NCI-H1105 treated with DMSO at 0.1 percent for 48 hours (cell line): ENCODE data around the gene SLC48A1.

Experiments
- DNase-seq: peaks from one replicate; lab custom pipeline; 2025; lab: John Stamatoyannopoulos, UW

SLC48A1 gene

DNA sequence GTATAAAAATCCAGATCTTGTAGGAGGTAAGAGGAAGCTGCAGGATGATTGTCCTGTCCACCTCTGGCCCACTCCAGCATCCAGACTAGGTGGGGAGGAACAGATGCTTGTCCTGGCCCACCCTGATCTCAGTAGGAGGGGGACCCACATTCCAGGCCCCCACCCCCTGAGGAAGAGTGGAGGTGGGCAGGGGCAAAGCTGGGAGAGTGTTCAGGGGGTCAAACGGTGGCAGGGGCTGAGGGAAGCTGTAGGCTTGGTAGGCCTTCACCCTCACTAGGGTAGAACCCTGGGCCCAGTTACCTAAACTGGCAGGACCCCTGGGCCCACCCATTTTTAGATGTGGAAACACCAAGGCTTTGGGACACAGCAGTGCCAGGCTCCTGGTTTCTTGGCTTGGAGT lies 4.1 kb downstream of the SLC48A1 start:
- DNase-seq: no peak

DNA sequence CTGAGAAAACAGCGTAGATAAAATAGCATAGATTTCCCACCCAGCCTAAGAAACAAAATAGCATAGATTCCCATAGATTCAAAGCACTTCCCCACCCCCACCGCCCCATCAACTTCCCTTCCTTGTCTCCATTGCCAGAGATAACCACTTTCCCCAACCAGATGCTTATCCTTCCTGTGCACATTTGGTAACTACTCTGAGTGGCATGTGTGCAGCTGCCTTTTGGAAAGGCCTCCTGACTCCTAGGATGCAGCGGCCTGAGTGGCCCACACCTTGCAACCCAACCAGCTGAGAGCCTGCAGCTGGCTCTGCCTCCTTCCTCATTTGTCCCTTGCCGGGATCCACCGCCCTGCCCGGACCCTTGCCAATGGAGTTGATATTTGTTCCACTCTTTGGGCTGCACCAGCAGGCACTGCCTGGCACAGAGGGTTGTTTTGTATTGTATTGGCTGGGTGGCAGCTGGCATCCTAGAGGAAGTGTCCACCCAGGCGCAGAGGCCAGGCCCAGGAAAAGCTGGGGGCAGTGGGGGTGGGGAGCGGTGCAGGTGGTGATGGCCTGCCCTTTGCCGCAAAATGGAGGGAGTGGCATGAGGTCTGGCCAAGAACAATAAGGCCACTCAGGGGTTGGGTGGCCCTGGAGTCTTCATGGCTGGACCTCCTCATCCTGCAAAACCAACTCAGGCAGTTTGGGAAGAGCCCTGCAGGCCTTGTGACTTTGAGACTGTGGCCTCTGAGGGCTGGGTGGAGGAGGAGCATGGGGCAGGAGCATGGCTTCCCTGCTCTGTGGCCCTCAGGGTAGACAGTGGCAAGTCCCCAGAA lies 4.9 kb downstream of the SLC48A1 start:
- DNase-seq: no peak

DNA sequence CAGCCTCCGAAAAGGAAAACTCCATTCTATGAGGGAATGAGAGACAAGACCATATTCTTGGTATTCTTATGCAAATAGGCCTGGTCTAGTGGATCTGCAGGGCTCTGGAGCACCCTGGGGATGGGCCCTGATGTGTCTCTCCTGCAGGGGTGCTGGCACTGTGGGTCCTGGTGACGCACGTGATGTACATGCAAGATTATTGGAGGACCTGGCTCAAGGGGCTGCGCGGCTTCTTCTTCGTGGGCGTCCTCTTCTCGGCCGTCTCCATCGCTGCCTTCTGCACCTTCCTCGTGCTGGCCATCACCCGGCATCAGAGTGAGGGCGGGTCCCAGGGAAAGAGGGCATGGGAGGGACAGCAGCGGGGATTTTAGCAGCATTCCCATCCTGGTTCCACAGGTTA lies 5.8 kb downstream of the SLC48A1 start:
- DNase-seq: no peak

DNA sequence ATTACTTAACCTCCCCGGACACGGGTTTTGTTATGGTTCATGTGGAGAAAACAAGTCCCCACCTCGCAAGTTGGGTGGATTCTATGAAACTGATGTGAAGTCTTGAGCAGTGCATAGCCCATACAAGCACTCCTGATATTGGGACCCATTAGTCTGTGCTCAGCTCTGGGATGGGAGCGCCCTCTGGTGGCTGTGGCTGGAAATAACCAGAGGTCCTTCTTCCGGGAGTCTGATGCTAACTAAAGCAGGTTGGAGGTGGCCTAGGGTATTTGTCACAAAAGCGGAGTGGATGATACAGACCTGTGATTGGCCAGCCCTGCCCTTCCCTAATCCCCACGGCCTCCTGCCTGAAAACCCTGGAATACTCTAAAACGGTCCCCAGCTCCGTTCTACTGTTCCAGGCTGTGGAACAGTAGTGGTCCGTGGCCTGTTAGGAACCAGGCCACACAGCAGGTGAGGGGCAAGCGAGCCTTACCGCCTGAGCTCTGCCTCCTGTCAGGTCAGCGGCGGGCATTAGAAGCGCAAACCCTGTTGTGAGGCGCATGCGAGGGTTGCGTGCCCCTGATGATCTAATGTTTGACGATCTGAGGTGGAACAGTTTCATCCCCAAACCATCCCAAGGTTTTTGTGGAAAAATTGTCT lies 6.4 kb downstream of the SLC48A1 start:
- peak; percentile 75 for DNase-seq

DNA sequence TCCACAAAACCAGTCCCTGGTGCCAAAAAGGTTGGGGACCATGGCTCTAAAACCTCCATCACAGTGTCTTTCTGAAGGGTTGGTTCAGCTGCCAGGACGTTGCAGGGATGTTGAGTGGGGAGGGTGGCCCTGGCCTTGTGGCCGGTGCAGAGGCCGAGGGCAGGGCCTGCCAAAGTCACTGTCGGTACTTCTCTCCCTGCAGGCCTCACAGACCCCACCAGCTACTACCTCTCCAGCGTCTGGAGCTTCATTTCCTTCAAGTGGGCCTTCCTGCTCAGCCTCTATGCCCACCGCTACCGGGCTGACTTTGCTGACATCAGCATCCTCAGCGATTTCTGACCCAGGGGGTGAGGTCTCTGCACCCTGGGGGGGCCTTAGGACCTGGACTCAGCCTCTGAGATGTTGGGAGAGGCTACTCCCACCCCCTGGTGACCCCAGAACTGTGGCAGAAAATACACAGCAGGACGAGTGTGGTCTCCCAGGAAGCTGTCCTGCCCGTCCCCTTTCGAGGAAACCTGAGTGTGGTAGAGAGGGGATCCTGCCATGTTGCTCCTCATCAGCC lies 7.0 kb downstream of the SLC48A1 start:
- no peak for DNase-seq

DNA sequence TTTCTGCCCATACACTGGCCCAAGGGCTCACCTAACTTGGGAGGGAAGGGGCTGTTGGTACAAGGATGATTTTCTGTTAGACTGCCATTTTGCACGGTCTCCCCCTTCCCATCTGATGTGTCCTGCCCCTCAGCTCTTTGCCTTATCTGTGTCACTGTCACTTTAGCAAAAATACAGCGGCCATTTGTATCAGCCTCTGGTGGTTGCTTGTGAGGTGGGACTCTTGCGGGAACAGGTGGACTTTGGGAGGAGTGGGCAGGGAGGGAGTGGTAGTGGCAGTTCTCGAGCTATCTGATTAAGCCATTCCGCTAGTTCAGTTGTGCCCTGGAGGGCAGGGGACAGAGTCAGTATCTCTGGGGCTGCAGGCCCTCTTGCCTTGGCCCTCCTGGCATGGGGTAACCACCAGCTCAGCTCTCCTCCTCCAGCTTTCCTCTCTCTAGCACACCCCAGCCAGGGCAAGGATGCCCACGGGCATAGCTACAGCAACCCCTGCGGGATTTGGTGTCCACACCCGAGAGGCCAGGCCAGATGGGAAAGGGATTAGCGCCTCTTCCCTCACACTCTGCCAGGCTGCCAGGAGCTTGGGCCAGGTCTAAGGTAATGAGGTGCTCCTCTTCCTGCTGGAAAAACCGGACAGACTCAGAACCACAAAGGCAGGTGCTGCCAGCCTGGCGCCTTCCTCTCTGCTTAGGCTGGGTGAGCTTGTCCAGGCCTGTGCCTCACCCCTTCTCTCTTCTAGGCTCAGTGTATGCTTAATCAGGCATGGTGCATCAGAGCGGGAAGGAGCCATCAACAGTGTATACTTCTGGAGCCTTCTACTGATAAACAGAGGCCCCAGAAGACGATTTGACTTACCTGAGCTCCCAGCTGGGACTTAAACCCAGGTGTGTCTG lies 8.7 kb downstream of the SLC48A1 start:
- DNase-seq: peak; percentile 92

DNA sequence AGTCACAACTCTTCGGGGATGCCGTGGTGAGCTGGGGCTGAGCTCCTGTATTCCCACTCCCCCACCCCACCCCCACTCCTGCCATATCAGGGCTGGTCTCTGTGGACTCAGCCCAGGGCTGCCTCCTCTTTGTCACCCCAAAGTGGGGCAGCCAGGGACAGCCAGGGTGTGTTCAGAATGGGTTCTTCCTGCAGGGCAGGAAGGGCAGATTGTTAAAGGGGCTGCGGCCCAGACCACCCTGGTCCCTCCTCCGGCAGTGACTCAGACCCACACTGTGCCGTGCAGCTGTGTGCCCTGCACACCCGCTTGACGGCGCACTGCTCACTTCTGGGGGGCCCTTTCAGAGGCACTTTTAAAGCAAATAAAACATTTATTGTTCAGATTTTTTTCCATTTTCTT lies 9.3 kb downstream of the SLC48A1 start:
- no peak for DNase-seq

DNA sequence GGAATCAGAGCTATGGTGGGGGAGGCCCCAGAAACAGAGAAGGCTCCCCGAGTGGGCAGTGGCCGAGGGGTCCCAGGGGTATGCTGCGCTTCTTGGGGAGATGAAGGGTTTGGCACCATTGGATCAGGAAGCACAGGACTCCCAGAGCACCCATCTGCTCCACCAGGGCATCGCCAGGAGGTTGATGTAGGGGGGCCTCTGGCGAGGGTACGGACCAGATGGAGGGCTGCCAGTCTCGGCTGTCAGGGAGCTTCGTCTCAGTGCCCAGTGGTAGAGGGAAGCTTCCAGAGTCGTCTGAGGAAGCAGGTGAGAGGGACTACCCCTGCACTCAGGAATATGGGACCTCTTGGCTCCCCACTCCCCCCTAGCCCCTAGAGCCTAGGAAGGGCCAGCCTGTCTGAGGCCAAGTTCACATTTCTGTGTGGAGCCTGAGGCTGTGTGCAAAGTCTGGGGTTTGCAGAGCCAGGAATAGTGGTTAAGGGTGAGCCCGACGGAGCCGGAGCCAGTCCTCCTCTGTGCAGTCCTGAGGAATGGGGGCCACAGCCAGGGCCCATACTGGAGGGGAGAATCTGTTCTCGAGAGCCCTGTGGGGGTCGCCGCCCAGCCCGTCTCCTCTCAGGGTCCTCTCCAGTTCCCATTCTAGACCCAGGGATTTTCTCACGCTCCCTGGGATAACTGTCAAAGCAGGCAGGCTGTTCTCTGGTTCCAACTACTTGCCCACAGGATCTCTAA lies 10.2 kb downstream of the SLC48A1 start:
- DNase-seq: no peak

DNA sequence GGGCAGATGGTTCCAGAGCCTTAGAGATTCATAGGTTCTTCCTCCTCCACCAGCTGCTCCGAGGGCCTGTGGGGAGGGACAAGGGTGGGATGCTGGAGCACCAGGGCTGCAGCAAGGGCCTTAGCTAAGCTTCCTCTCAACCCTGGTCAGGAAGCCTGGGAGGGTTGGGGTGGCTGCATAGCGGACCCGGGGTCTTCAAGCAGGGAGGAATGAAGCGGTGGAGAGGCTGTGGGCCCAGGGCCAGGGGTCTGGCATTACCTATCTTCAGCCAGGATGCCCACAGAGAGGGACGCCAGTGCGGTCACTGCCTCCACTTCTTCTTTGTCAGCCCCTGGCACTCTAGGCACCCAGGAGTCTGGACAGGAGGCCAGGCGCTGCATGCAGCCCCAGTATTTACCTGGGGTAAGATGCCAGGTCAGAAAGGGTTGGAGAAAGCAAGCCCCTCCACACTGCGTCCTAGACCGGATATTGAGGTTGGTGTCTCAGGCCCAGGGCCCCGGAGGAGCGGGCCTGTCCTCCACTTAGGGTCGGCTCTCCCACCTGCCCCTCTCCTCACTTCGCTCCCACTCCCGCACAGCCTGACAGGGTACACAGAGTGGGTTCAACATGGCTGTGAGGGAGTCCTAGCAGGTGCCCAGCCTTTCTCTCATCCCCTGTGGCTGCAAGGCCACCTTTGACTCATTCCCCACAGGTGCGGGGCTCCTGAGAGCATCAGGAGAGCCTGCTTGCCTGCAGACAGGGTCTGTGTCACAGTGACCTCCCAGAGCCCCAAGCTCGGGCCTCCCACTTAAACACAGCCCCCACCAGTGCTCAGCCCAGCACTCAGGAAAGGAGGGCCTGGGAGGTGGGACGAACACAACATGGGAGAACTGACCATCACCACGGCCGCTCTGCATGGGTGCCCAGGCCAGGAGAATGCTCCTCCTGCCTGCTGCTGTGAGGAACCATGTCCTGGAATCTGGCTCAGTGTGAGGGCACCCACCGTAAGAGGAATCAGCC lies 11.1 kb downstream of the SLC48A1 start:
- DNase-seq: no peak

DNA sequence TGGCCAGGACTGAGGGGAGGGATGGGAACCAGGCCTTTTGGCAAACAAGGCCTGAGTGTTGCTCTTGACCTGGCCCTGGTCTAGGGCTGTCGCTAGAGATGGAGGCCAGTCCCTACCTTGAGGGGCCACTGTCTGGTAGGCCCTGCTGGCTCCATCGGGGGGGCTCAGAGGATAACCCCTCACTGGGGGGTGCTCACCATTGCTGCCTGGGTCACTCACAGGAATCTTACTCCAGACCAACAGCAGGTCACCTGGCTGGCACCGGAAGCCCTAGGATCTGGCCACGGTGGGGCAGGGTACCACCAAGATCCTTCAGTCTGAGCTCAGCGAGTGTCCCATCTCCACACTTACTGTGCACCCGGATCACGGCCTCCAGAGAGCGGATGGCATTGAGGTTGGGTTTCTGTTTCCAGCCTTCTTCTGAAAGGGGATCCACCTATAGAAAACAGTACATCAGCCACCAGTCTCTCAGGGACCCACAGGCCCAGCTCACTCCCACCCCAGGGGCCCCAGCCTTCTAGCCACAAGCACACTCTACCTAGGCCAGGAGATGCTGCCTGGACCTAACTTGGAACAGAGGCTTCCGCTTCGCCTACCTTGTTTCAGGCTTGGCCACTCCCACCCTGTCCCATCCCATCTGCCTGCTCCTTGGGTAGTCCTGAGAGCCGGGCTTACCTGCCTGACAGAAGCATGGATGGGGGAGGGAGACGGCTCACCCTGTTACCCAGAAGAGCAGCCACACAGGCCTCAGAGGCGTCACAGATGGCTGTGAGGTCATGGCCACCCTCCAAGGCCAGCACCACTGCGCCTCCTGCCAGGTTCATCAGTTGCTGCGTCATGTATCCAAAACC lies 12.2 kb downstream of the SLC48A1 start:
- no peak for DNase-seq

DNA sequence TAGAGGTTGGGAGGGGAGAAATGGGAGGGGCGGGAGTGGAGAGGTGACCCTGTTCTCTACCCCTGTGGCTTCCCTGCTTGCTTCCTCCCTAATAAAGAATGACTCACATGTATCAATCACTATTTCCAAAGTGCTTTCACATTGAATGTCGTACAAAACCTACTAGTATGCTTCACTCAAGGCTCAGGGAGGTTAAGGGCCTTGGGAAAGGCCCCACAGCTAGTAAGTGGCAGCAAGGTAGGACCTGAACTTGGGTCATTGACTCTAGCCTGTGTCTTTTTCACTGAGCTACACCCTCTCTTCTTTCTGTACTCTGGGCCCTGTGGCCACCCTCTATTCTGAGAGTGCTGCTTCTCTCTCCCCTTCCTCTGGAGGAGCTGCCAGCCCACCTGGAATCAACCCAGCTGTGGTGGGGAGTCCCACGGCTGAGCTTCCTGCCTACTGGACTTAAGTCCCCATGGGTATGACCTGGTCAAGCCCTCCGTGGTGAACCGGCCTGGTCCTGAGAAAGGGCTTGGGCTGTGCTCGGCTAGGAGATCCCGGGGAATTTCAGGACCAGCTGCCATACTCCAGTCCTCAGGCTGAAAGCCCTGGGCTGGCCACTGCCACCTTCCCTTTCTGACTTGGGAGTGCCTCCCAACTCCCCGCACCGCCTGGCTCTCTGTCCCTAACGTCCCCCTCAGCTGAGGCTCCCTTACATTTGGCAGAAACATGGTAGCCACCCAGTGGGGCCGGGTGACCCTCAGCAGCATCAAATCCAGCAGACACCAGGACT lies 13.0 kb downstream of the SLC48A1 start:
- DNase-seq: no peak

DNA sequence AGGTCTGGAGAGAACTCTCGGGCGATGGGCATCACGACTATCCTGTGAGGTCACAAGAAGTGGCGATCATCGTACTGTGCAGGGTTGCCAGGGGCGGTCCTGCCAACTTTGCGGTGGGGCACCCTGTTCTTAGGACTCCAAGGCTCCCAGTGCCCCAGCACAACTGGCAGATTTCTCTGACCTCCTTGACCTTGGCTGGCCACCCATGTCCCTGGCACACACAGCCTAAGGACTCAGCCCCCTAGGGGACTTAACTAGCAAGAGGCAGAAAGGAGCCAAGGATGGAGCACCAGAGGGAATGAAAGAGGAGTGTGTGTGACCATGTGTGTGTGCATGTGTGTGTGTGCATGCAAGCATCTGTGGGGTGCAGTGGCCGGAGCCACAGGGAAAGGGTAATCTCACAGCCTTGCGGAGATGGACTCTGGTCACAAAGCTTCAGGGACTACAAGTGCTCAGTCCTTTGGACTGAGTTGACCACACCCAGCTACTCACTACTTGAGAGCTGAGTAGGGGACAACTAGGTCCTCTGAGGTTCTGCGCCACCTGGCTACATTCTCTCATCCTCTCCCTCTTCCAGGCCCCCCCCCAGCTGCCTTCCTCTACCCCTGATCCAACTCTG lies 13.7 kb downstream of the SLC48A1 start:
- no peak for DNase-seq

DNA sequence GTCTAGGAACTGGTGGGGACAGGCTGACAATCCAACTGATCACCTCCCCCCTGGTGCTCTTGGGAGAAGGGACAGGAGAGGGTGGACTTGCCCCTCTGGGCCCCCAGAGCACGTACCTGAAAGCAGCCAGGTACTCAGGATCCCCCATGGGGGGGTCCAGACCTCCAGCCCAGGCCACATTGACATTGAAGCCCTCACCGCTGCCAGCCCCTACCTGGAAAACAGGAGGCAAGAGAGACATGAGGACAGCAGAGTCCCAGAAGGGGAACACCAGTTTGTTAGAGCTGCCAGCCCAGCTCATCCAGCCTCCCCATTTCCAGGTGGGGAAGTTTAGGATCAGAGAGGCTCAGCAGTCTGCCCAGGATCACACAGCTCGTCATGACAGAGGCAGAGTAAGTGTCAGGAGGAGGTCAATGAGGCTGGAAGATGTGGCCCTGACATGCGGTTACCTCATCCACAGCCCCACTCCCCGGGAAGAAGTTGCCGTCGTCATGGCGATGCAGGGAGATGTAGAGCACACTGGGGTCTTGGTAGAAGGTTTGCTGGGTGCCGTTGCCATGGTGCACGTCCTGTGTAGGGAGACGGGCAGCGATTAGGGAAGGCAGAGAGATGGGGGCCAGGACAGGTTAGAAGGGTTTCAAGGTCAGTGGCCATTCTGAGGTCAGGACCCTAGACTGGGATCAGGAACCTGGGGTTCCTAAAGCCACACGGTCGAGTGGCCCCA lies 14.7 kb downstream of the SLC48A1 start:
- DNase-seq: no peak

DNA sequence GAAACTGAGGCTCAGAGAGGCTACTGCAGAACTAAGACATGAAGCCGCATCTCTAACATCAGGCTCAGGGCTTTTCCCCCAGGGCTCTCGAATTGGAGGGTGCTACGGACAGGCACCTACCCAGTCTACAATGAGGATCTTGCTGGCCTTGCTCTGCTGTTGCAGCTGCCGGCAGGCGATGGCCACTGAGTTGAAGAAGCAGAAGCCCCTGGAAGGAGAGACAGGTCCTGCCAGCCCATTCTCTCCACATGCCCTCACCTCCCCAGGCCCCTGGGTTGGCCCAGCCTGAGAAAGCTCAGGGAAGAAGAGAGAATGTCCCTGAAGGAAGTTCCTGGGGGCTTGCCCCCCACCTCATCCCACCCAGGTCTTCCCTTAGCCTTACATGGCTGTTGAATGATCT lies 16.1 kb downstream of the SLC48A1 start:
- no peak for DNase-seq

DNA sequence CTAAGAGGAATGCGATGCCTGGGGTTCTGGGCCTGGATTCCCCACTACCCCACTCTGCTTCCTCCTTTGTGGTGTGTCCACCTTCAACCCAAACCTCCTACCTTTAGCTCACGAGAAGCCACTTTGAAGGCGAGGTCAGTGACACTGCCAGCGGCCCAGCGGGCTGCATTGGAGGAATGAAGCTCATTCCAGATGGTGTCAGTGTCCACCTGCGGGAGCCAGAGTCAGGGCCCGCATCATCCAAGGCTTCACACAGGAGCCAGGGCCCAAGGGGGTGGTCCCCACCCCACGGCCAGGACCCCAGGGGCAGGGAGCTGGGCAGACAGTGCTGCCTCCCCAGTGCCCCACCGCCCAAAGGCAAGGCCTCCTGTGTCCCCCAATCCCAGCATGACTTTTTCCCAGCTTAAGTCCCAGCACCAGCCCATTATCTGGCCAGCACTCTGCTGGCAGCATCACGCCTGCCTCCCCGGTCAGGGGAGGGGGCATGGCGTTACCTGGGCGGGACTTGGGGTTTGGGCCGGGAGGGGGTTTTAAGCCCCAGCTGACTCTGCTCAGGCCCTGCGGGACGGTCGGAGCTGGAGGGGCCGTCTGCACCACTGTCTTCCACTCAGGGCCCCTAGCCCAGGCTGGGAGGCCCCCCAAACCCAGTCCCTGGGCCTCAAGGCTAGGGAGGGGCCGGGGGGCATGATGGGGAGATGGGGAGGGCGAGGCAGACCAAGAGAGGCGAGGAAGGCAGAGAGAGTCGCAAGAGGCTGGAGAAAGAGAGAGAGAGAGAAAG lies 16.9 kb downstream of the SLC48A1 start:
- DNase-seq: no peak

DNA sequence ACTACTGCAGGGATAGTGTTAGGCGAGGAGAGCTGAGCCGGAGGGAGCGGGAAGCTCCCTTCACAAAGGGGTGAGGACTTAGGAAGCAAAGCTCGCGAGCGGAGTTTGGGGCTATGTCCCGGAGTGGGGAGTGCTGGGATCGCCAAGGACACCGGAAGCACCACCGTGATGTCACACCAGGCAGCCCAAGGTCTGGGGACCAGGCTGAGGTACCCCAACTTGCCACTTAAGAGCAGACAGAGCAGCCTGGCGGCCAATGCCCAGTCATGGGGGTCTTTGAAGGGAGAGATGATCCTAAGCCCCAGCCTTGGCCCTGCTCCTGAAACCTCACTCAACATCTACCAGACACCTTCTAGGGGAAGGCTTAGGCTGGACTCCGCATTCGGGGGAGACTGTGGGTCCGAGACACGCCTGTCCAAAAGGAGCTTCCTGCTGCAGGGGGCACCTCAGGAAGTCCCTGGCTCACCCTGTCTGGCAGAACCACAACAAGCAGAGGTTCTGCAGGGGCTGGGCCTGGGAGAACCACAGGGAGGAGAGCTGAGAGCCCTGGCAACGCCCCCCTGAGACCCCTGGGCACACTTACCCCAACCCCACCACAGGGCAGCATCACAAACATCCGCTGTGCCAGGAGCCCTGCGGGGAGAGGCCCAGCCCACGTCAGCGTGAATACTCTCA lies 17.8 kb downstream of the SLC48A1 start:
- no peak for DNase-seq
